ENCODE results near the gene POLR1D.
A peak's percentile ranks its signal among the peaks of the same experiment; 100 is the strongest.
"Not testable (repeated sequence)": the region's sequence is repeated elsewhere in the genome, so short reads cannot be mapped to it uniquely, and the experiment has no call there.

Gene POLR1D

DNA sequence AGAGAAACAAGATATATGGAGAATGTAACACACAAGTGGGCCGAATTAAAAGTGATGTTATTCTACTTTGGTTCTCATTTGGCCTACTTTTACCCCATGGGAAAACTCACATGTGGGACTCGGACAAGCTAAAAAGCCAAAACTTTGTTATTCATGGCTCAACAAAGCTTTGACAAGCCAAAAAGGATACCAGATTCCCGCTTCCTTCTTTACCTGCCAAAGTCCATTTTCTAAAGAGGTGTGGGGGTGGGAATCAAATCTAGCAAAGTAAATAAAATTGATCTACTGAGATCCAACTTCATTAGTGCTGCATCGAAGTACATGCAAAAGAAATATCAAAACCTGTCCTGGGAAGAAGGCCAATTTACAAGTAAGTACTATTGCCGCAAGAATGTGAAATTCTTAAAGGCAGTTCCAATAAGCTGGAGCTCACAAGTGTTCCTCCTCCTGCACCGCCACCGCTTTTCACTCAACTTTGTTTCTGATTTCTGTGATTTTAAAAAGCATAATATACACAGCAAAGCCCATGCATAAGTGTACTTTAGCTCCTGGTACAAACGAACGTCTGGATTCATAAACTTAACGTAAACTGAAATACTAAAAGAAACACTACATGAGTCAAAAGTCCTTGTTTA is 2.5 kb upstream of the POLR1D start:
- no peak for DNase-seq

DNA sequence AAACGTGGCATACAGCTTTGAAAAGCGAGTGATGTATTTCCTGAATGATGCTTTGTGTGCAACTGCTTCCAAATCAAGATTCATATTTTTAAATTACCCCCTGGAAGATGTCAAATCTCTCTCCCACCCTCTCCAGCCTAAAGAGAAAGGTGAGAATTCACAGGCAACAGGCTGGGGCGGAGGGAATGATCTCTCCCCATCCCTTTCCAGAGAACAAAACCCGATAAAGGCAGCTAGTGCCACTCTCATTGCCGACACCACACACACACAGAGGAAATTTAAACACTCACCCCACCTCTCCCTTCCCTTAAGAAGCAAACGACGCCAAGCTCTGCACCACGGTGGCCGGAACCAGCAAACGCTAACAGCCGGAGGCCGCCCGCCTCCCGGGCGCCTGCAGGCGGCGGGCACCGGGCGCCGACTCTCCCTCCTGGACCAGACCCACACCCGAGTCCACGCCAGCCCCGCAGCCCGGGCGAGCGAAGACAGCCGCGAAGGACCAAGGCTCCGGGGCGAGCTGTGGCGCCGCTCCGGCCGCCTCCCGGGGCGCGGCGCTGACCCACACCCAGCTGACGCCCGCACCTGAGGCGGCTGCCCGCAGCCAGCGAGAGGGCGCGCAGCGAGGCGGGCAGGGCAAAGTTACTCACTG is 1.8 kb upstream of the POLR1D start:
- DNase-seq, result peak in 1 of 2 experiments; percentile 3

- peak; percentile 71 to 85 for DNase-seq
These were observed 1.1 kb upstream of the POLR1D start, which contains the start of gene LNX2 for GRCh38 chr13:27620377-27621115. Gene LNX2, minus strand, starts transcription at chr13:27620529. Its CDS starts 38,826 bp downstream, at chr13:27581703.

DNA sequence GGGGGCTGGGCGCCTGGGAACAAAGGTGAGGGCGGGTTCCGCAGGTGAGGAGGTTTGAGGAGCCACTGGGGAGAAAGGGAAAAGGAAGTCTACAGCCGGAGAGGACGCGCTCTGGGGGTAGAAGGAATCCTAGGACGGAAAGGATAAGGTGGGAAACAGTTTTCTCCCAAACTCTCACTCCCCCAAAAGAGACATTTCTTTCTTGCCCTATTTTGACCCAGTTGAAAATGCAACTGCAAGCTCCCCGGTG is 651 bp upstream of the POLR1D start:
- no peak for DNase-seq

- peak in 1 of 2 experiments; percentile 3 for DNase-seq
These were observed 569 bp downstream of the POLR1D start for GRCh38 chr13:27622102-27622820.

- no peak for DNase-seq
These were observed 1.2 kb downstream of the POLR1D start for GRCh38 chr13:27622881-27623280.

DNA sequence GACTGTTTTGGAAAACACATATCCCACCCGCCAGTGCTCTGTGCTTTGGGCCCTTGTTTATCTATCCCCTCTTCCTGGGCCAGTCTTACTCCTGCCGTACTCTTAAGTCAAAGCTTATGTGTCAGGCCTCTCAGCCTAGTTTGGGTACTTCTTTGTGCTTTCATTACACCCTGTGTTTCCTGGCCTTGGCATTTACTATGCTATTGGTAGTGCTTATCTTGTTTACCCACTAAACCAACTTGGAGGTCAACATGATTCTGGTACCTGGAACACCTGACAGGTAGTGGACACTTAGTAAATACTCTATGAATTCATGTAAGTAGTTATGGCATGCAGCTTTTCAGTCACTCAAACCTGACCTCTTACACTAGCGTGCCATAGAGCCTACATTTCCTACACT is 2.4 kb downstream of the POLR1D start:
- DNase-seq, result no peak

- no peak for DNase-seq
These were observed 4.1 kb downstream of the POLR1D start for GRCh38 chr13:27625839-27626238.

DNA sequence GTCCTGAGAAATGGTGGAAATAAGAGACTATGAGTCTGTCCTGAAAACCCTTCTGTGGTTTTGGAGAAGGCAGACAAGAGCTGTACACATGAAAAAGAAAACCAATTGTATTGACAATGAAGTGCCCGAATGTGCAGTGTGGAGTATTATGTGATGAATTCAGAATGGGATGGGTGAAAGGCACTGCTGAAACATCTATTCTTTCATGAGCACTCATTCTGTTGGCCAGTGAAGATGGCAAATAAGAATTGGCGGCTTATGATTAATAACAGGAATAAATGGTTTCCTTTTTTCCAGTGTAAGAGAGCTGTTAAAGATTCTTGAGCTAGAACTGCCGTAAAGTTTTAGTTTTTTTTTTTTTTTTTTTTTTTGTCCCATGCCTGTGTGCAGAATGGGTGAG is 5.7 kb downstream of the POLR1D start:
- no peak for DNase-seq

- DNase-seq, result no peak
These were observed 6.4 kb downstream of the POLR1D start for GRCh38 chr13:27628081-27628480.

- not testable (repeated sequence) for DNase-seq
These were observed 7.1 kb downstream of the POLR1D start for GRCh38 chr13:27628766-27629165.

DNA sequence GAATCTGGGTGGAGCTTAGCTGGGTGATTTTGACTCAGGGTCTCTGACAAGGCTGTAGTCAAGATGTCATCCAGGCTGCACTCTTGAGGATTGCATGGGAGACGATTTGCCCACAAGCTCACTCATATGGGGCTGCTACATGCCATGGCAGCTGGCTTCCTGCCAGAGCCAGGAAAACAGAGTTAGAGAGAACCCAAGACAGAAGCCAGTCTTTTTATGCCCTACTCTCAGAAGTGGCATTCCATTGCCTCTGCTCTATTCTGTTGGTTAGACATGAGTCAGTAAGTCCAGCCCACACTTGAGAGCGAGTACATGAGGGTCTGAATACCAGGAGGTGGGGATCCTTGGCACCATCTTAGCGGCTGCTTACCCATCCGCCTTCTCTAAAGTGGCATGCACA is 9.5 kb downstream of the POLR1D start:
- no peak for DNase-seq

GRCh38 chr13:27631665-27632064 is 10.0 kb downstream of the POLR1D start:
- DNase-seq, result no peak

DNA sequence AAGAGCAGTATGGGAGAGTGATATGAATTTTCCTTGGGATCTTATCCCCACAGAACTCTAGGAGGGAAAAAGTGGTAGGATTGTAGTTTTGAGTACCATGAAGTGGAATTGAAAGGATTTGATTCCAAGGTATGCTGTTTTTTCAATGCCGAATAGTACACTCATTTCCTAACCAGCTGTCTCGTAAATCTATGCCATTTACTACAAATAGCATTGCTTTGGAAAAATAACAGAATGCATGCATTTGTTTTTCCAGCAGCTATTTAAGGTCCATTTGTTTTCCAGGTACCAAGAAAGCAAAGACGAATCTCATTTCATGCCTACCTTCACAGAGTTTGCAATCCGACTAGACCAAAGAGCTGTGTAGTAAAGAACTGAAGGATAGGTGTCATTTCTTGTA is 10.5 kb downstream of the POLR1D start:
- no peak for DNase-seq

- DNase-seq, result no peak
These were observed 11.0 kb downstream of the POLR1D start for GRCh38 chr13:27632648-27633047.

- no peak for DNase-seq
These were observed 12.5 kb downstream of the POLR1D start for GRCh38 chr13:27634231-27634630.

GRCh38 chr13:27634791-27635190 is 13.1 kb downstream of the POLR1D start:
- DNase-seq, result no peak

DNA sequence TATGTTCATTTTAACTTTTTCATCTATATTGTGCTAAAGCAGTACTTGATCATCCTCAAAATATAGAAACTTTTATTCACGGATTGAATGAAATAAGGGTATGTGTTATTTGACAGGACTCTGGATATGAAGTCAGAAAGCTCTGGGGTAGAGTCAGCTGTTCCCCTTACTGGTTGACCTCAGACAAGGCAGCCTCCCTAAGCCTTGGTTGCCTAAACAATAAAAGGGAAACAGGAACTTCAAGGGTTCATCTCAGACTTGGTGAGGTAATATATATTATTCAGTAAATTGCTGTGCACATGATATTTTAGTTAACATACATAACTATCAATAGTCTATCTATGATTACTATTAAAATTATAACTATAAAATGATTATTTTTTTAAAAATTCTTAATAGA is 13.6 kb downstream of the POLR1D start:
- DNase-seq, result peak; percentile 34 to 41

- DNase-seq, result no peak
These were observed 15.0 kb downstream of the POLR1D start for GRCh38 chr13:27636589-27637288.

DNA sequence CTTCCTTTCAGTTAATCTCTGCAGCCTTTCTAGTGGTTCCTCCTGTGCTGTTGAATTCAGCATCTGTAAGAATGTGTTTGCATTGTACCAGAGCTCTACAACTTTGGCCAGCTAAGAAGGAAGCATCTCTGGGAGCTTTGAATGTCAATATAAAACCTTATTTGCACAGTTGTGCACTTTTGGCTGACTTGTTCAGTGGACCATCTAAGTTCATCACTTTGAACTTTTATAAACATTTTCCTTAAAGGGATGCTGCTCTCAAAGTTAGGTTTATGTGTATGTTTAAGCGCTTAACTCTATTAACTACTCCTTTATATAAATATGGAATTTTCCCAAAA is 15.6 kb downstream of the POLR1D start:
- DNase-seq, result no peak

DNA sequence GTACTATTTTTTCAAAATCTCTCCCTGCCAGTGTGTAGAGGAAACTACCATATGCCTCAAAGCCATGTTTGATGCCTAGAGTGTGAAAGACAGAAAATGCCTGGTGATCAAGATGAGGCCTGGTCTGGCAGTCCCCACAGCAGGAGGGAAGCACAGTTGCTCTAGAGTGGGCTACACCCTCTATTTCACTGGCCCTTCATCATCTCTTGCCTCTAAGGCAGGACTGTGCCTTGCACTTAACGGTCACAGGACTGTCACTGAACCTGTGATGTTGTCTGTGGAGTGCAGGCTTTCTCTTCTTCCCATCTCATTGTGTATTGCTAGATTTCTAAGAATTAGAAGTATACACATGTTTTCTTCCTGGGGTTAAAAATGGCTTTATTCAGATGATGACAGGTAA is 16.3 kb downstream of the POLR1D start:
- DNase-seq, result no peak

DNA sequence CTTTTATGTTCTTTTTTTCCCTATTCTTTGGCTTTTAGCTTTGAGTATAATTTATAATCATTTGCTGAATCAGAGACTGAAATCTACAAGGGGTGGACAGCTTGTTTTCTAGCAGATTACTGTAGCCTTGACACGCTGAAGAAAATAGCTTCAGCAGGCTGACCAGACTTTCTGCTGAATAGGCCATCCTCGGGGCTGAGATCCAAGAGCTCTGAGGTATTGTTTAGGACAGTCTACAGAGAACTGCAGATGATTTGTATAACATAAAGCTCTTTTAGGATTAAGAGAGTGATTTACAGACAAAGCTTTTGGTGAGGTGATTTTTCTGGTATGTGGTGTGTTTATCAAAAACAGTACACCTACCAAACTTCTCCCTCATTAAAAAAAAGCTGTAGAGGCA is 16.8 kb downstream of the POLR1D start:
- no peak for DNase-seq

GRCh38 chr13:27639186-27639585 is 17.5 kb downstream of the POLR1D start:
- no peak for DNase-seq

Data from Kasumi-1 (cell line).